Tibial artery (tissue), 4 donors: ENCODE results near the gene HACL1.

Source experiments
- DNase-seq, 2 donors: peaks; one replicate each; pipeline ENCODE4 v3.0.0-alpha.2; 2019
- H3K27ac ChIP-seq, 2 donors: fragments of 200-600 bp; sonication (generic) in 1 of 2; 1 replicate in 1 of 2; 2 replicates in 1 of 2; pipeline ENCODE4 v1.5.1; 2018 to 2019; ENCODE audit warnings: mild to moderate bottlenecking in 1 of 2
- H3K27me3 ChIP-seq, 2 donors: fragments of 200-600 bp; sonication (generic) in 1 of 2; one replicate each; pipeline versions ENCODE4 v1.5.1 to v1.6.0; 2016 to 2019
- H3K36me3 ChIP-seq, 3 donors: fragments of 200-600 bp; sonication (generic) in 2 of 3; one replicate each; pipeline ENCODE4 v1.5.1; 2016 to 2019; ENCODE audit warnings: mild to moderate bottlenecking in 2 of 3
- H3K4me1 ChIP-seq, 4 donors: fragments of 200-600 bp; sonication (generic) in 2 of 4; 1 replicate in 3 of 4; 2 replicates in 1 of 4; pipeline ENCODE4 v1.5.1; 2016 to 2019
- H3K4me3 ChIP-seq, 2 donors: fragments of 200-600 bp; sonication (generic) in 1 of 2; 1 replicate in 1 of 2; 2 replicates in 1 of 2; pipeline ENCODE4 v1.5.1; 2018 to 2019; ENCODE audit warnings: mild to moderate bottlenecking in 2 of 2
- H3K9me3 ChIP-seq, 3 donors: fragments of 200-600 bp; sonication (generic) in 1 of 3; one replicate each; pipeline ENCODE4 v1.5.1; 2016 to 2019
- CTCF ChIP-seq, 2 experiments: fragments of 200-600 bp in 1 of 2; fragments of 450-650 bp in 1 of 2; IDR thresholded peaks; one replicate each; pipeline ENCODE4 v1.5.1; 2017 to 2019; ENCODE audit warnings: antibody characterized with exemption in 2 of 2, mild to moderate bottlenecking in 1 of 2, moderate library complexity in 1 of 2
- intact Hi-C: fragments of 100-400 bp; cut with DNase I; formaldehyde crosslinking; loops from one replicate; pipeline ENCODE4 v1.15.0; 2023; ENCODE audit warnings: low total_unique reads

Gene HACL1

GRCh38 chr3:15636028-15636709, 34.8 kb upstream of the HACL1 start:
- H3K27ac ChIP-seq = peak overlapping the region; percentile 51 to 56
- H3K9me3 ChIP-seq = no peaks in the 10 kb centered on the region
- no peak overlapping the region for H3K4me3 ChIP-seq
- no peak for TF ChIP-seq CTCF (IDR thresholded peaks at IDR 0.05)
- intact Hi-C loops = loop anchor here (10.0 kb wide), 1 partner anchor 609 kb away; no protein-coding TSS in a partner anchor
- H3K4me1 ChIP-seq = peaks cover 0 to 30% (median 22%) of the 10 kb centered on the region in 4 donors
- no peaks in the 10 kb centered on the region for H3K27me3 ChIP-seq
- H3K36me3 ChIP-seq = peaks cover 0 to 6% (median 0%) of the 10 kb centered on the region in 3 donors
- DNase-seq = no peak

- intact Hi-C loops = loop anchor here (10.0 kb wide), 1 partner anchor 610 kb away; no protein-coding TSS in a partner anchor
- no peaks in the 10 kb centered on the region for H3K9me3 ChIP-seq
- H3K27me3 ChIP-seq = no peaks in the 10 kb centered on the region
- H3K27ac ChIP-seq = peak overlapping the region; percentile 51 to 56
- no peak for DNase-seq
- peaks cover 0 to 38% (median 22%) of the 10 kb centered on the region in 4 donors for H3K4me1 ChIP-seq
- H3K4me3 ChIP-seq = no peak overlapping the region
- peaks cover 0 to 6% (median 0%) of the 10 kb centered on the region in 3 donors for H3K36me3 ChIP-seq
- no peak for TF ChIP-seq CTCF (IDR thresholded peaks at IDR 0.05)
Observed at GRCh38 chr3:15635121-15635661, 33.8 kb upstream of the HACL1 start.

GRCh38 chr3:15634671-15635070, 33.3 kb upstream of the HACL1 start:
- Histone ChIP-seq H3K27me3 (no peaks in the 10 kb centered on the region), H3K4me1 (peaks cover 0 to 41% (median 22%) of the 10 kb centered on the region in 4 donors), H3K4me3 (no peak overlapping the region), H3K36me3 (peaks cover 0 to 6% (median 0%) of the 10 kb centered on the region in 3 donors), H3K27ac (peak overlapping the region; percentile 51 to 56), H3K9me3 (no peaks in the 10 kb centered on the region)
- no peak for DNase-seq
- intact Hi-C loops = loop anchor here (10.0 kb wide), 1 partner anchor 610 kb away; no protein-coding TSS in a partner anchor
- no peak for TF ChIP-seq CTCF (IDR thresholded peaks at IDR 0.05)

GRCh38 chr3:15633766-15634598, 32.6 kb upstream of the HACL1 start:
- Histone ChIP-seq H3K27ac (peak overlapping the region; percentile 51 to 56), H3K27me3 (no peaks in the 10 kb centered on the region), H3K4me3 (no peak overlapping the region), H3K9me3 (no peaks in the 10 kb centered on the region), H3K4me1 (peaks cover 0 to 41% (median 22%) of the 10 kb centered on the region in 4 donors), H3K36me3 (peaks cover 0 to 6% (median 0%) of the 10 kb centered on the region in 3 donors)
- no peak for DNase-seq
- TF ChIP-seq CTCF (IDR thresholded peaks at IDR 0.05) = no peak
- intact Hi-C loops = loop anchor here (10.0 kb wide), 1 partner anchor 611 kb away; no protein-coding TSS in a partner anchor

- Histone ChIP-seq H3K27me3 (no peaks in the 10 kb centered on the region), H3K36me3 (peaks cover 0 to 6% (median 0%) of the 10 kb centered on the region in 3 donors), H3K4me1 (peaks cover 0 to 41% (median 22%) of the 10 kb centered on the region in 4 donors), H3K27ac (peak overlapping the region in 1 of 2 donors; percentile 51), H3K4me3 (no peak overlapping the region), H3K9me3 (no peaks in the 10 kb centered on the region)
- no peak for TF ChIP-seq CTCF (IDR thresholded peaks at IDR 0.05)
- intact Hi-C loops = loop anchor here (10.0 kb wide), 1 partner anchor 612 kb away; no protein-coding TSS in a partner anchor
- DNase-seq = no peak
Observed at GRCh38 chr3:15633159-15633558, 31.8 kb upstream of the HACL1 start.
